ENCODE measurements around the gene CHST15. TPM values are rescaled to one million over a fixed set of nuclear protein-coding genes. Genes with fewer than 3 reads are reported as not detected.

CHST15 gene
- total RNA-seq, 1 experiment from 2014 or later, result 17.1 TPM

GRCh38 chr10:124060148-124060720 lies 33.2 kb downstream of the CHST15 start:
- Histone ChIP-seq H3K36me3 (ENCODE audit: low read depth, low read length) (no peaks in the 10 kb centered on the region), H2AFZ (ENCODE audit: low read length) (no peak overlapping the region), H3K27ac (ENCODE audit: low read length) (no peak overlapping the region), H3K9me3 (ENCODE audit: low read length) (no peaks in the 10 kb centered on the region), H3K4me3 (ENCODE audit: low read length) (no peak overlapping the region), H4K20me1 (ENCODE audit: low read length) (no peaks in the 10 kb centered on the region), H3K27me3 (ENCODE audit: low read length) (no peaks in the 10 kb centered on the region), H3K9me2 (replicated peaks; ENCODE audit: low read length) (no peaks in the 10 kb centered on the region), H3K9ac (ENCODE audit: low read length) (no peak overlapping the region), H3K79me2 (ENCODE audit: low read length) (0 out of 2 replicates have a peak, but pooled peaks cover 14% of the 10 kb centered on the region), H3F3A (ENCODE audit: low read length, unreplicated experiment) (no peaks in the 10 kb centered on the region), H3K4me1 (ENCODE audit: insufficient read depth, low read length) (peaks cover 19% of the 10 kb centered on the region), H3K4me2 (ENCODE audit: low read length) (no peak overlapping the region)
- ChIA-PET CTCF (no interaction called here), POLR2A (ENCODE audit: unreplicated experiment) (no interaction called here)
- TF ChIP-seq EZH2 (IDR thresholded peaks at IDR 0.05; ENCODE audit: low read length, unreplicated experiment) (no peak), CTCF (conservative IDR thresholded peaks at IDR 0.05; ENCODE audit: low read depth, low read length) (no peak), EZH2phosphoT487 (IDR thresholded peaks at IDR 0.05; ENCODE audit: borderline replicate concordance, low read length) (no peak)
- BruUV-seq (replicated peaks), result no TSS peak
- intact Hi-C loops (cut with micrococcal nuclease), result loop anchor here (5.0 kb wide), 1 partner anchor 47 kb away; no protein-coding TSS in a partner anchor
- ATAC-seq (no peak), DNase-seq (no peak)

GRCh38 chr10:124059551-124059950 lies 33.8 kb downstream of the CHST15 start:
- peaks cover 18% of the 10 kb centered on the region for H3K4me1 ChIP-seq (ENCODE audit: insufficient read depth, low read length)
- TF ChIP-seq CTCF (conservative IDR thresholded peaks at IDR 0.05; ENCODE audit: low read depth, low read length) (no peak), EZH2phosphoT487 (IDR thresholded peaks at IDR 0.05; ENCODE audit: borderline replicate concordance, low read length) (no peak), EZH2 (IDR thresholded peaks at IDR 0.05; ENCODE audit: low read length, unreplicated experiment) (no peak)
- H3K27ac ChIP-seq (ENCODE audit: low read length), result no peak overlapping the region
- intact Hi-C loops (cut with micrococcal nuclease), result no loop called here
- no TSS peak for BruUV-seq (replicated peaks)
- ChIA-PET POLR2A (ENCODE audit: unreplicated experiment) (no interaction called here), CTCF (no interaction called here)
- no peaks in the 10 kb centered on the region for H3K9me2 ChIP-seq (replicated peaks; ENCODE audit: low read length)
- no peak overlapping the region for H3K4me2 ChIP-seq (ENCODE audit: low read length)
- H3K9ac ChIP-seq (ENCODE audit: low read length), result no peak overlapping the region
- H3K9me3 ChIP-seq (ENCODE audit: low read length), result no peaks in the 10 kb centered on the region
- 0 out of 2 replicates have a peak, but pooled peaks cover 14% of the 10 kb centered on the region for H3K79me2 ChIP-seq (ENCODE audit: low read length)
- H2AFZ ChIP-seq (ENCODE audit: low read length), result no peak overlapping the region
- H3K4me3 ChIP-seq (ENCODE audit: low read length), result no peak overlapping the region
- H3K27me3 ChIP-seq (ENCODE audit: low read length), result no peaks in the 10 kb centered on the region
- DNase-seq (no peak), ATAC-seq (no peak)
- no peaks in the 10 kb centered on the region for H3K36me3 ChIP-seq (ENCODE audit: low read depth, low read length)
- H3F3A ChIP-seq (ENCODE audit: low read length, unreplicated experiment), result no peaks in the 10 kb centered on the region
- H4K20me1 ChIP-seq (ENCODE audit: low read length), result no peaks in the 10 kb centered on the region

- Histone ChIP-seq H3K4me2 (ENCODE audit: low read length) (no peak overlapping the region), H3F3A (ENCODE audit: low read length, unreplicated experiment) (no peaks in the 10 kb centered on the region), H3K27me3 (ENCODE audit: low read length) (no peaks in the 10 kb centered on the region), H3K36me3 (ENCODE audit: low read depth, low read length) (no peaks in the 10 kb centered on the region), H3K9me3 (ENCODE audit: low read length) (no peaks in the 10 kb centered on the region), H4K20me1 (ENCODE audit: low read length) (no peaks in the 10 kb centered on the region), H3K4me3 (ENCODE audit: low read length) (no peak overlapping the region), H3K4me1 (ENCODE audit: insufficient read depth, low read length) (peaks cover 21% of the 10 kb centered on the region), H2AFZ (ENCODE audit: low read length) (no peak overlapping the region), H3K79me2 (ENCODE audit: low read length) (0 out of 2 replicates have a peak, but pooled peaks cover 17% of the 10 kb centered on the region), H3K9ac (ENCODE audit: low read length) (no peak overlapping the region), H3K27ac (ENCODE audit: low read length) (no peak overlapping the region), H3K9me2 (replicated peaks; ENCODE audit: low read length) (no peaks in the 10 kb centered on the region)
- TF ChIP-seq EZH2 (IDR thresholded peaks at IDR 0.05; ENCODE audit: low read length, unreplicated experiment), result no peak
- no peak for TF ChIP-seq CTCF (conservative IDR thresholded peaks at IDR 0.05; ENCODE audit: low read depth, low read length)
- no peak for TF ChIP-seq EZH2phosphoT487 (IDR thresholded peaks at IDR 0.05; ENCODE audit: borderline replicate concordance, low read length)
- DNase-seq (peak; percentile 8), ATAC-seq (no peak)
- intact Hi-C loops (cut with micrococcal nuclease), result no loop called here
- ChIA-PET CTCF (no interaction called here), POLR2A (ENCODE audit: unreplicated experiment) (no interaction called here)
- no TSS peak for BruUV-seq (replicated peaks)
These were observed 34.9 kb downstream of the CHST15 start for GRCh38 chr10:124058346-124059003.

Measured in PC-3 (cell line).